GM23338 (cell line): Measurements from ENCODE around the gene ZNF326.

Source experiments
- CREB1 ChIP-seq: fragments of 250-450 bp; sonication (Bioruptor Pico); IDR thresholded peaks from 2 replicates; pipeline ENCODE4 v1.5.0; 2020; ENCODE audit warnings: low read depth, mild to moderate bottlenecking, moderate library complexity
- CTCF ChIP-seq, 2 experiments: fragments of 200-600 bp in 1 of 2; sonication (generic) in 1 of 2; conservative IDR thresholded peaks; 2 replicates each; pipeline versions ENCODE4 v1.5.1 to v1.6.1; 2016 to 2017; ENCODE audit warnings: antibody characterized with exemption in 2 of 2, low read depth in 2 of 2, mild to moderate bottlenecking in 2 of 2, moderate library complexity in 1 of 2
- ETS1 ChIP-seq: IDR thresholded peaks from 2 replicates; pipeline ENCODE4 v1.6.1; 2016; ENCODE audit warnings: antibody characterized with exemption
- EZH2 ChIP-seq: fragments of 200-600 bp; sonication (generic); IDR thresholded peaks from one replicate; pipeline ENCODE4 v1.8.0; 2017; ENCODE audit warnings: antibody characterized with exemption, mild to moderate bottlenecking, low read depth; ENCODE audit not compliant: unreplicated experiment
- EZH2phosphoT487 ChIP-seq: fragments of 200-600 bp; sonication (generic); IDR thresholded peaks from one replicate; pipeline ENCODE4 v1.8.1; 2018; ENCODE audit warnings: antibody characterized with exemption; ENCODE audit not compliant: unreplicated experiment
- JUNB ChIP-seq: IDR thresholded peaks from one replicate; pipeline ENCODE4 v1.6.1; 2016; ENCODE audit warnings: antibody characterized with exemption; ENCODE audit not compliant: unreplicated experiment
- NANOG ChIP-seq: IDR thresholded peaks from 2 replicates; pipeline ENCODE4 v1.6.1; 2016; ENCODE audit warnings: antibody characterized with exemption, borderline replicate concordance
- POLR2AphosphoS5 ChIP-seq: IDR thresholded peaks from 2 replicates; pipeline ENCODE4 v1.6.1; 2016; ENCODE audit warnings: antibody characterized with exemption, low read depth
- REST ChIP-seq: IDR thresholded peaks from one replicate; pipeline ENCODE4 v1.6.1; 2018; ENCODE audit warnings: antibody characterized with exemption; ENCODE audit not compliant: unreplicated experiment
- ZNF331 ChIP-seq: fragments of 250-450 bp; sonication (Bioruptor Pico); IDR thresholded peaks from 2 replicates; pipeline ENCODE4 v1.5.0; 2020; ENCODE audit warnings: low read depth, mild to moderate bottlenecking, moderate library complexity

- TF ChIP-seq POLR2AphosphoS5 (no peak), CTCF (conservative IDR thresholded peaks at IDR 0.05; ENCODE audit: low read depth in 2 of 2) (no peak), EZH2phosphoT487 (no peak), JUNB (no peak), CREB1 (CRISPR knock-in tag) (no peak), REST (no peak), EZH2 (no peak), ETS1 (no peak), NANOG (no peak), ZNF331 (CRISPR knock-in tag) (no peak)
These were observed 13.1 kb downstream of the ZNF326 start for GRCh38 chr1:90007979-90008404.
